ACC112 (cell line): ENCODE results near the gene ANKRD35.
"Not testable (repeated sequence)": the region's sequence is repeated elsewhere in the genome, so short reads cannot be mapped to it uniquely, and the experiment has no call there.

Experiments
- H2AFZ ChIP-seq: fragments of 200-600 bp; sonication (generic); one replicate; pipeline ENCODE4 v1.6.0; 2017; ENCODE audit warnings: antibody characterized with exemption, low read length; ENCODE audit not compliant: unreplicated experiment
- H3K27ac ChIP-seq: fragments of 200-600 bp; sonication (generic); 2 replicates; pipeline ENCODE4 v1.5.1; 2014; ENCODE audit warnings: low read depth, mild to moderate bottlenecking, antibody characterized with exemption, low read length, moderate library complexity
- H3K27me3 ChIP-seq: fragments of 200-600 bp; sonication (generic); 2 replicates; pipeline ENCODE4 v1.6.1; 2014; ENCODE audit warnings: mild to moderate bottlenecking, antibody characterized with exemption, low read length, moderate library complexity, mixed read lengths; ENCODE audit not compliant: insufficient read depth
- H3K36me3 ChIP-seq: fragments of 200-600 bp; sonication (generic); 2 replicates; pipeline ENCODE4 v1.6.1; 2016; ENCODE audit warnings: mild to moderate bottlenecking, antibody characterized with exemption, low read length, moderate library complexity, mixed read lengths; ENCODE audit not compliant: insufficient read depth
- H3K4me1 ChIP-seq: fragments of 200-600 bp; sonication (generic); one replicate; pipeline ENCODE4 v1.6.1; 2016; ENCODE audit warnings: low read length, mixed read lengths; ENCODE audit not compliant: insufficient read depth, unreplicated experiment, control insufficient read depth
- H3K4me3 ChIP-seq: fragments of 200-600 bp; sonication (generic); 2 replicates; pipeline ENCODE4 v1.5.1; 2014; ENCODE audit warnings: mild to moderate bottlenecking, low read depth, low read length
- H3K79me2 ChIP-seq: fragments of 200-600 bp; sonication (generic); one replicate; pipeline ENCODE4 v1.6.0; 2016; ENCODE audit warnings: low read length; ENCODE audit not compliant: control insufficient read depth, unreplicated experiment, insufficient read depth

Gene ANKRD35

DNA sequence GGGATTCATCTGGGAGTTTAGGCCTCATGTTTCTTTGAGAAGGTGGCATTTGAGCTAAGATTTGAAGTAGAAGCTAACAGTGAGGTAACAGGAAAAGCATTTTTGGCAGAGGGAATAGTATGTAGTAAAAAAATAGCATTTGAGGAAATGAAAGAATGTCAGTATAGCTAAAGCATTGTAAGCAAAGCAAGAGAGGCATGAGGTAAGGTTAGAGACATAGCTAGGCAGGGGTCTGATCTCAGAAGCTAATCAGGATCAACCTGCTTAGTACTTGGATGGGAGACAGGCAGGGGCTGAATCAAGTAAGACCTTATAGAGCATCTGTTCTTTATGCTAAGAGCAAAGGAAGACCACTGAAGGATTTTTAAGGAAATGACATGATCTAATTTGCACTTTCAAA, 57.7 kb downstream of the ANKRD35 start:
- peaks cover 50% of the 10 kb centered on the region for H3K36me3 ChIP-seq
- no peaks in the 10 kb centered on the region for H3K27me3 ChIP-seq
- H3K79me2 ChIP-seq, result peaks cover 31% of the 10 kb centered on the region
- peaks cover 12% of the 10 kb centered on the region for H3K4me1 ChIP-seq
- H2AFZ ChIP-seq, result no peak overlapping the region
- H3K27ac ChIP-seq, result no peak overlapping the region
- no peak overlapping the region for H3K4me3 ChIP-seq

DNA sequence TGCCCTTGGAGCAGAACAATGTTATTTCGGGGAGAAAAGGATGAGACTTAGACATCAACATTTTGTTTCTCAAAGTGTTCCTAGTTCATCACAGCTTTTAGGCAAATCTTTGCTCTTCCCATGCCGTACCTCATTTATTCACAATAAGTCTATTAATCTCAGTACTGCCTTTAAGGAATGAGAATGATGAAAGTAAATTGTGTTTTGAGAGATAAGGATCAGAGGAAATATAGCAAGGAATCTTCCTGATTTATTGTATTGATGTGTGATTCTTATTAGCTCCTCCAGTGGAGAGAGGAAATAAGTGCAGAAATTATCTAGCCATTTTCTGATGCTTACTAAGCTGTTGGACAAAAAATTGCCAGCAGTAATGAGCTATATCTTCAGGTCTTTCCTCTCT, 59.6 kb downstream of the ANKRD35 start:
- Histone ChIP-seq H3K36me3 (peaks cover 41% of the 10 kb centered on the region), H3K4me1 (peaks cover 12% of the 10 kb centered on the region), H2AFZ (no peak overlapping the region), H3K27ac (no peak overlapping the region), H3K27me3 (no peaks in the 10 kb centered on the region), H3K79me2 (peaks cover 36% of the 10 kb centered on the region), H3K4me3 (peak overlapping the region; percentile 98)

DNA sequence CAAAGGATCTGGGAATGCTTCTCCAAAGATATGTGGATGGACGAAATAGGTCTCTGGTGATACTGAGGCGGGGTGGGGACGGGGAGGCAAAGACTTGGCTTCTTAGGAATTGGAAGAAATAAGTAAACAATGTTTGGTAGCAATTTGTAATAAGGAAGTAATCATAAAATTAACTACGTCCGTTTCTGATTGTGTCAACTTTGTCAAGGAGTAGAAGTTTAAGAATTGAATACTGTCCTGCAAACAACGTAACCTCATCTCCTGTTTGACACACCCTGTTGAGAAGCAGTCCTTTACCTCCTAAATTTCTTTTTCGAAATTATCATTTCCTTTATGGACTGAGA, 61.2 kb downstream of the ANKRD35 start:
- peaks cover 31% of the 10 kb centered on the region for H3K36me3 ChIP-seq
- H3K79me2 ChIP-seq, result peaks cover 38% of the 10 kb centered on the region

DNA sequence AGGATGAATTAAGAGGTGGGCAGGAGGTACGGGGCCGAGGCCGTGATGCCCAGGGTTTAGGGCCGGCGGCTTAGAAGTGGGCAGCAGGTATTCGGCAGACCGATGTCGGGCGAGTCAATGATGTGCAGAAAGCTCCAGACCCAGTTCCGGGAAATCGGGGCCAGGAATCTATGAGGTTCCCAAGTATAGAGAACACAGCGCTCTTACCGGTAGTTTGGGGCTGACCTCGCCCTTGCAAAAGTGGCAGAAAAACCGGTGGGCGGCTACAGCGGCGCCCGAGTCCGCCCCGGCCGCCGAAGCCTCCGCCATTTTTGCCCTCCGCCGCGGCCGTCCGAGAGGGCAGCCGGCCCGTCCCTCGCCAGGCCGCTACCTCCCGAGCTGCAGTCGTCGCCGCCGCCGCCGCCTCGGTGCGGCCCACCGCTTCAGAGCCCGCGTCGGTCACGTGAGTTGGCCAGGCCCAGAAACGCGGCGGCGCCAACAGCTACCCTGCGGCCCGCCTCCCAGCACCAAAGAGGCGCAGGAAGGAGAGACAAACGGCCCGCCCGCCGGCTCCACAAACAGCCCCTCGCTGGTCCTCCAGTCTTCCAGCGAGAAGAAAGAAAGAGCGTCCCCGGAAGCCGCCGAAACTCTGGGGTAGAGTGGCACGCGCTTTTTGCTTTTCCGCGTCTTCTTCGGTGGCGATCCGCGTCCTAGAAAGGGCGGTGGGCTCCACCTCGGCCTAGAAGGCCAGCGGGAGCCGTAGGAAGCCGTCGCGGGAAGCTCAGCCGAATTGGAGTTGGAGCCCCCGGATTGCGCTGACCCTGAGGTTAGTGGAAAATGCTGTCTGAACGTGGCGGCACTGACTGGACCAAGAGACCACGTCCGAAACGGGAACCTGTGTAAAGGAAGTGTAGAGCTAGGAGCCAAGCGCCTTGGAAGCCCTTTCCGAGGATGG, 61.8 kb downstream of the ANKRD35 start, which contains the start of the genes POLR3C and RNF115:
Gene POLR3C (plus strand): TSS at position 636 of the 934 bp plus-strand sequence. CDS start 1,577 bp downstream, outside the sequence.
Gene RNF115 (minus strand): TSS at position 531 of the 934 bp plus-strand sequence. CDS start 222 bp downstream, at position 309.
- peaks cover 41% of the 10 kb centered on the region for H3K79me2 ChIP-seq
- H3K4me3 ChIP-seq, result peak within 1 kb of the TSS; percentile 98
- H3K27me3 ChIP-seq, result no peaks in the 10 kb centered on the region
- H3K36me3 ChIP-seq, result peaks cover 28% of the 10 kb centered on the region
- peak within 1 kb of the TSS; percentile 75 for H3K27ac ChIP-seq
- H3K4me1 ChIP-seq, result peaks cover 12% of the 10 kb centered on the region
- peak within 1 kb of the TSS; percentile 88 for H2AFZ ChIP-seq

More for the DNA sequence above, 61.2 kb downstream of the ANKRD35 start:
- H3K27me3 ChIP-seq, result no peaks in the 10 kb centered on the region
- H3K27ac ChIP-seq, result peak overlapping the region; percentile 75
- peak overlapping the region; percentile 98 for H3K4me3 ChIP-seq
- H3K4me1 ChIP-seq, result peaks cover 12% of the 10 kb centered on the region
- H2AFZ ChIP-seq, result peak overlapping the region; percentile 88

DNA sequence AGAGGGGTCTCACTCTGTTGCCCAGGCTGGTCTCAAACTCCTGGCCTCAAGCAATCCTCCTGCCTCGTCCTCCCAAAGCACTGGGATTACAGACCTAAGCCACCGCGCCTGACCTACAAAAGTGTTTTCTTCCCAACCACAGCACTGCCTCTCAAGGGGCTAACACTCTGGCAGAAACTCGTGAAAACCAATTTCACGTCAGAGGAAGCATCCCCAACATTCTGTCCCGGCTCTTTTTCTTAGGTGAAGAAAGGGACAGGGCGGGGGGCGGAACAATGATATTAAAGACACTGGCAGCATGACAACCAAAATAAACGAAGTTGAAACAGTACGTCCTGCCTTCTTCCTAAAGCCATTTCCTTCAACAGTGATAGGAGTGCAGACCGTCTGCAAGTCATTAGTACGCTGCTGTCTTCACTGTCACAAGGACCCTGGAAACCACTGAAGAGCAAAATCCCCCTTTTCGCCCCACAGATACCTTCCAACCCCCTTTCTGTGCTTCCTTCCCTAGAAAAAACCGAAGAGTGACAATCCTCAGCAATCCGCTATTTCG, 62.8 kb downstream of the ANKRD35 start:
- Histone ChIP-seq H3K79me2 (peaks cover 41% of the 10 kb centered on the region), H3K36me3 (peaks cover 19% of the 10 kb centered on the region), H3K4me3 (peak overlapping the region; percentile 62), H3K4me1 (peaks cover 12% of the 10 kb centered on the region)
- H3K27ac ChIP-seq, H3K27me3 ChIP-seq, H2AFZ ChIP-seq: not testable (repeated sequence)

DNA sequence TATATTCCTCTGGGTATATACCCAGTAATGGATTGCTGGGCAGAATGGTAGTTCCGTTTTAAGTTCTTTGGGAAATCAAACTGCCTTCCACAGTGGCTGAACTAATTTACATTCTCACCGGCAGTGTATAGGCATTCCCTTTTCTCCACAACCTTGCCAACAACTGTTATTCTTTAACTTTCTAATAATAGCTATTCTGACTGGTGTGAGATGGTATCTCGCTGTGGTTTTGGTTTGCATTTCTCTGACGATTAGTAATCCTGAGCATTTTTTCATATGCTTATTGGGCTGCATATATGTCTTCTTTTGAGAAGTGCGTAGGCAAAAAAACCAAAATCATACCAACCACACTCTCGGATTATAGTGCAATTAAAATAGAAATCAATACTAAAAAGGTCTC, 67.6 kb downstream of the ANKRD35 start:
- not testable (repeated sequence) for H2AFZ ChIP-seq, H3K4me3 ChIP-seq, H3K4me1 ChIP-seq, H3K27me3 ChIP-seq, H3K36me3 ChIP-seq
- peak overlapping the region; percentile 53 for H3K27ac ChIP-seq
- peaks cover 20% of the 10 kb centered on the region for H3K79me2 ChIP-seq
